OCI-LY7 (cell line): Measurements from ENCODE around the gene WDFY2. TPM values are rescaled to one million over a fixed set of nuclear protein-coding genes. Genes with fewer than 3 reads are reported as not detected.

Experiments
- BruUV-seq: library from RNA; stranded (reverse); fragments of 400-500 nt; replicated peaks from 2 replicates; lab custom pipeline; 2021; lab: Mats Ljungman, UMichigan
- CTCF ChIA-PET: fragments of 300-600 bp; sonication (Branson Sonifier 250); formaldehyde crosslinking; loops from one replicate; lab custom pipeline; 2022; ENCODE audit warnings: antibody characterized with exemption; ENCODE audit not compliant: unreplicated experiment; lab: Charles Lee
- POLR2A ChIA-PET: fragments of 300-600 bp; sonication (Branson Sonifier 250); formaldehyde crosslinking; loops from one replicate; lab custom pipeline; 2022; ENCODE audit warnings: antibody characterized with exemption; lab: Charles Lee
- DNase-seq: peaks from one replicate; pipeline ENCODE4 v3.0.0-alpha.2; 2015; ENCODE audit warnings: low spot score
- H2AFZ ChIP-seq: fragments of 200-600 bp; sonication (generic), shearing (Covaris generic); 2 replicates; pipeline ENCODE4 v1.6.1; 2014; ENCODE audit warnings: mild to moderate bottlenecking, antibody characterized with exemption, low read length, moderate library complexity
- H3K27ac ChIP-seq: fragments of 200-600 bp; sonication (generic); 2 replicates; pipeline ENCODE4 v1.5.1; 2014; ENCODE audit warnings: mixed run types, low read depth, mild to moderate bottlenecking, moderate library complexity, low read length, inconsistent platforms; ENCODE audit not compliant: poor library complexity, severe bottlenecking
- H3K36me3 ChIP-seq: fragments of 200-600 bp; sonication (generic); 2 replicates; pipeline ENCODE4 v1.6.1; 2014; ENCODE audit warnings: mild to moderate bottlenecking, antibody characterized with exemption, low read length, moderate library complexity, mixed read lengths; ENCODE audit not compliant: insufficient read depth
- H3K4me1 ChIP-seq: fragments of 200-600 bp; sonication (generic); 2 replicates; pipeline ENCODE4 v1.5.1; 2014; ENCODE audit warnings: mild to moderate bottlenecking, low read length; ENCODE audit not compliant: insufficient read depth, poor library complexity, severe bottlenecking
- H3K4me2 ChIP-seq: fragments of 200-600 bp; sonication (generic); 2 replicates; pipeline ENCODE4 v1.6.1; 2014; ENCODE audit warnings: mild to moderate bottlenecking, low read length
- H3K4me3 ChIP-seq: fragments of 200-600 bp; sonication (generic); 2 replicates; pipeline ENCODE4 v1.5.1; 2014; ENCODE audit warnings: mild to moderate bottlenecking, low read depth, low read length; ENCODE audit not compliant: poor library complexity, severe bottlenecking
- H3K79me2 ChIP-seq: fragments of 200-600 bp; sonication (generic); 2 replicates; pipeline ENCODE4 v1.6.1; 2016; ENCODE audit warnings: low read depth, mild to moderate bottlenecking, low read length, moderate library complexity, mixed read lengths; ENCODE audit not compliant: insufficient read depth
- H3K9me2 ChIP-seq: fragments of 200-600 bp; sonication (generic); 2 replicates; pipeline ENCODE4 v1.6.1; 2016; ENCODE audit warnings: mild to moderate bottlenecking, low read length, mixed read lengths; ENCODE audit not compliant: insufficient read depth
- H3K9me3 ChIP-seq: fragments of 200-600 bp; sonication (generic); 2 replicates; pipeline ENCODE4 v1.6.1; 2014; ENCODE audit warnings: mild to moderate bottlenecking, mixed run types, low read length, mixed read lengths
- H4K20me1 ChIP-seq: fragments of 200-600 bp; sonication (generic); 2 replicates; pipeline ENCODE4 v1.6.1; 2014; ENCODE audit warnings: mild to moderate bottlenecking, antibody characterized with exemption, low read length, moderate library complexity, mixed read lengths; ENCODE audit not compliant: insufficient read depth
- EZH2phosphoT487 ChIP-seq: fragments of 200-600 bp; sonication (generic); IDR thresholded peaks from 2 replicates; pipeline ENCODE4 v1.6.1; 2018; ENCODE audit warnings: low read depth, borderline replicate concordance, mild to moderate bottlenecking, mixed run types, antibody characterized with exemption, low read length, moderate library complexity, mixed read lengths
- intact Hi-C: fragments of 100-400 bp; cut with micrococcal nuclease; formaldehyde crosslinking; loops from one replicate; pipeline ENCODE4 v1.10.0; 2022; ENCODE audit not compliant: unreplicated experiment
- total RNA-seq, 2 experiments: library from RNA; depleted of rRNA in 1 of 2; stranded (reverse); fragments of >200 nt in 1 of 2; shearing (Covaris generic) in 1 of 2; gene quantifications; 2 replicates each; pipeline ENCODE4 v1.2.3, GENCODE V29; 2014 to 2022
- TF ChIP-seq, protein P1 (sequence below): fragments of 200-600 bp; sonication (generic); conservative IDR thresholded peaks from 2 replicates; pipeline ENCODE4 v1.5.1; 2014; ENCODE audit warnings: mild to moderate bottlenecking, antibody characterized with exemption, low read length, moderate library complexity, mixed read lengths

Gene WDFY2
- total RNA-seq, 2 experiments from 2014 or later = 6.4 to 18.1 TPM

DNA sequence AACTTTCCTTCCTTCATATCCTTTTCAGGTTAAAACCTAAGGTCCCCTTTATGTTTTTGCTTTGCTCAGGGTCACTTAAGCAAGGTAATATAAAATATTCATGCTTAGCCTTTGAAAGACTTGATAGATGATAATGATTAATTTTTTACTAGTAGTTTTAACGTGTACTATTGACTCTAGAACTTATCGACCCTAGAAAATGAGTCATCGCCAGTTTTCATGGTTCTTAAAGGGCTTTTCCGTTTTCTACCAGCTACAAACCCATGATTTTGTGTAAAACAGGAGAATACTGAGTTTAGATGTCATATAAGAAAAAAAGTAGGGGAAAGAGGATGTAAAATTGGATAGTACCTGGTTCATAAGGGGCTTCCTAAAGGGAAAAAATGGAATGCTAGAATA lies 144.0 kb downstream of the WDFY2 start:
- CTCF ChIA-PET = no interaction called here

DNA sequence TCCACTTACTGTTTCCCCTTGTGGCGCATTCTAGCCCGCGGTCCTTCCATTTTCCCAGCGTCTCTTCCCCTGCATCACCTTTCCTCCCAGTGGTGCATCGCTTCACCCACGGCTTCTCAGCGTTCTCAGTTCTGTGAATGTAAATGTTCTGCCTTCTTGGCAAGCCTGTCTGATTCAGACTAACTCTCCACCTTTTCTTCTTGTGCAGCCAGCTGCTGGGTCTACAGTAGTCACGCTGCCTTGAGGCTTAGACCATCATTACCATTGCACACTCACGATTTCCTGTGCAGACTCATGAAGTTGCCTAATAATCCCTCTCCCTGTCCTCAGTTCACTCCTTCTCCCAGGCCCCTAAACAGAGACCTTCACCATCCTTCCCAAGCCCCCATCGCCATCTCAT lies 144.7 kb downstream of the WDFY2 start:
- POLR2A ChIA-PET = interaction anchor here (1.0 kb wide), 1 partner anchor 52 kb away, joined by 5 read pairs; no protein-coding TSS in a partner anchor
- no peak for TF ChIP-seq EZH2phosphoT487
- TF ChIP-seq, protein P1, sequence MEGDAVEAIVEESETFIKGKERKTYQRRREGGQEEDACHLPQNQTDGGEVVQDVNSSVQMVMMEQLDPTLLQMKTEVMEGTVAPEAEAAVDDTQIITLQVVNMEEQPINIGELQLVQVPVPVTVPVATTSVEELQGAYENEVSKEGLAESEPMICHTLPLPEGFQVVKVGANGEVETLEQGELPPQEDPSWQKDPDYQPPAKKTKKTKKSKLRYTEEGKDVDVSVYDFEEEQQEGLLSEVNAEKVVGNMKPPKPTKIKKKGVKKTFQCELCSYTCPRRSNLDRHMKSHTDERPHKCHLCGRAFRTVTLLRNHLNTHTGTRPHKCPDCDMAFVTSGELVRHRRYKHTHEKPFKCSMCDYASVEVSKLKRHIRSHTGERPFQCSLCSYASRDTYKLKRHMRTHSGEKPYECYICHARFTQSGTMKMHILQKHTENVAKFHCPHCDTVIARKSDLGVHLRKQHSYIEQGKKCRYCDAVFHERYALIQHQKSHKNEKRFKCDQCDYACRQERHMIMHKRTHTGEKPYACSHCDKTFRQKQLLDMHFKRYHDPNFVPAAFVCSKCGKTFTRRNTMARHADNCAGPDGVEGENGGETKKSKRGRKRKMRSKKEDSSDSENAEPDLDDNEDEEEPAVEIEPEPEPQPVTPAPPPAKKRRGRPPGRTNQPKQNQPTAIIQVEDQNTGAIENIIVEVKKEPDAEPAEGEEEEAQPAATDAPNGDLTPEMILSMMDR = no peak
- no peak overlapping the region for H3K4me2 ChIP-seq
- no peak overlapping the region for H2AFZ ChIP-seq
- no peaks in the 10 kb centered on the region for H3K4me1 ChIP-seq
- CTCF ChIA-PET = no interaction called here
- no peaks in the 10 kb centered on the region for H3K9me3 ChIP-seq
- no peaks in the 10 kb centered on the region for H3K36me3 ChIP-seq
- H3K79me2 ChIP-seq = no peaks in the 10 kb centered on the region
- BruUV-seq = no TSS peak
- DNase-seq = no peak
- intact Hi-C loops = no loop called here
- H3K27ac ChIP-seq = no peak overlapping the region
- H3K4me3 ChIP-seq = no peak overlapping the region
- no peaks in the 10 kb centered on the region for H3K9me2 ChIP-seq
- no peaks in the 10 kb centered on the region for H4K20me1 ChIP-seq

More for the DNA sequence above, 144.0 kb downstream of the WDFY2 start:
- BruUV-seq = no TSS peak
- no peak for DNase-seq
- no peaks in the 10 kb centered on the region for H4K20me1 ChIP-seq
- no peak overlapping the region for H3K4me3 ChIP-seq
- H3K79me2 ChIP-seq = no peaks in the 10 kb centered on the region
- H2AFZ ChIP-seq = no peak overlapping the region
- H3K36me3 ChIP-seq = no peaks in the 10 kb centered on the region
- intact Hi-C loops = no loop called here
- no peak overlapping the region for H3K27ac ChIP-seq
- no peak overlapping the region for H3K4me2 ChIP-seq
- no peaks in the 10 kb centered on the region for H3K9me3 ChIP-seq
- H3K9me2 ChIP-seq = no peaks in the 10 kb centered on the region
- no peak for TF ChIP-seq EZH2phosphoT487
- TF ChIP-seq, protein P1 = no peak
- H3K4me1 ChIP-seq = no peaks in the 10 kb centered on the region
- POLR2A ChIA-PET = interaction anchor here (1.0 kb wide), 1 partner anchor 13 kb away, joined by 3 read pairs; no protein-coding TSS in a partner anchor

DNA sequence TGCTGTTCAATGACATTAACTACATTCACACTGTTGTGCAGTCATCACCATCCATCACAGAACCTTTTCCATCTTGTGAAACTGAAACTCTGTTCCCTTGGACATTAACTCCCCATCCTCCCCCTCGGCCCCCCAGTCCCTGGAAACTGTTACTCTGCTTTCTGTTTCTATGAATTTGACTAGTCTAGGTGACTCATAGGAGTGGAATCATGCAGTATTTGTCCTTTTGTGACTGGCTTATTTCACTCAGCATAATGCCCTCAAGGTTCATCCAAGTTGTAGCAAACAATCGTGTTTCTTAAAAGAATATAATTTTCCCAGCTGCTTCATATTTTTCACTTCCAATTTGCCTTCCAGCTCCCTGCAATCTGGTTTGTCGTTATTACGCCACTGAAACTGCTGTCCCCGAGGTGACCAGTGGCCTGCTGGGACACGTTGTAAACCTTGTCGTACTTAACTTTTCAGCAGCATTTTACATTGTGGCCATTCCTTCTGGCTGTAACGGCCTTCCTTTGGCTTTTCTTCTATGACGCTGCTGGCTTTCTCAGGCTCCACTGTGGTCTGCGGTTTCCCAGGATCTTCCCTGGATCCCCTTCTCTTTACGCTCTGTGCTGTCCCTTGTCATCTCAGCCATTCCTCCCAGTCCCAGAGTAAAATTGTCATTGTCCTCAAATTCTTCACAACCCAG lies 145.7 kb downstream of the WDFY2 start:
- no peaks in the 10 kb centered on the region for H3K9me2 ChIP-seq
- no peak overlapping the region for H3K4me3 ChIP-seq
- BruUV-seq = no TSS peak
- no peak for DNase-seq
- H3K36me3 ChIP-seq = no peaks in the 10 kb centered on the region
- H4K20me1 ChIP-seq = no peaks in the 10 kb centered on the region
- no peaks in the 10 kb centered on the region for H3K4me1 ChIP-seq
- no peaks in the 10 kb centered on the region for H3K9me3 ChIP-seq
- H3K4me2 ChIP-seq = no peak overlapping the region
- CTCF ChIA-PET = no interaction called here
- no peak overlapping the region for H2AFZ ChIP-seq
- H3K27ac ChIP-seq = no peak overlapping the region
- POLR2A ChIA-PET = interaction anchor here (1.0 kb wide), 1 partner anchor 51 kb away, joined by 5 read pairs; no protein-coding TSS in a partner anchor
- intact Hi-C loops = no loop called here
- H3K79me2 ChIP-seq = no peaks in the 10 kb centered on the region
- TF ChIP-seq, protein P1 = no peak
- TF ChIP-seq EZH2phosphoT487 = no peak
